Activated CD4-positive, CD25-positive, alpha-beta regulatory T cell (primary cell): ENCODE measurements around the gene AFAP1.

Experiments
- DNase-seq, 4 experiments: peaks; one replicate each; lab custom pipeline; 2025; lab: John Stamatoyannopoulos, UW

Gene AFAP1

GRCh38 chr4:7820031-7820818, 119.4 kb downstream of the AFAP1 start:
- DNase-seq, result no peak

- no peak for DNase-seq
Measured at GRCh38 chr4:7819446-7819845, 120.2 kb downstream of the AFAP1 start.

- no peak for DNase-seq
Measured at GRCh38 chr4:7818399-7818911, 121.2 kb downstream of the AFAP1 start.

- no peak for DNase-seq
Measured at GRCh38 chr4:7817877-7818398, 121.7 kb downstream of the AFAP1 start.

- DNase-seq, result no peak
Measured at GRCh38 chr4:7816771-7817170, 122.9 kb downstream of the AFAP1 start.

GRCh38 chr4:7815981-7816380, 123.7 kb downstream of the AFAP1 start:
- DNase-seq, result no peak

DNA sequence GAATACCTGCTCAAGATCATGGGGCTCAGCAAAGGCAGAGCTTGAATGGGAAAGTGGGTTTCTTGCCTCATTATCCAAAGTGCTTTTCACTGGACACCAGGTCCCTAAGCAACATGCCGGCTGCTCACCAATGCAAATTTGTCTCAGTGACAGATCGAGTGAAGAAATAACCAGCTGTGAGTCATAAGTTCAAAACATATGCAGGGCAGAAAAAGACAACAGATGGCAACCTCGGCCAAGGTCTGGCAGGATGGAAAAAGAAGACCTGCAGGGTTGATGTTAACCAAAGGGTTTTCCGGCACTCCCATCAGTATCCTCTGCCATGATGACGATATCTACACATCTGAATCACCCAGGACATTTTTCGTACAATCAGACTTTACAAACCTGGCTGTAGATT, 124.1 kb downstream of the AFAP1 start:
- no peak for DNase-seq

DNA sequence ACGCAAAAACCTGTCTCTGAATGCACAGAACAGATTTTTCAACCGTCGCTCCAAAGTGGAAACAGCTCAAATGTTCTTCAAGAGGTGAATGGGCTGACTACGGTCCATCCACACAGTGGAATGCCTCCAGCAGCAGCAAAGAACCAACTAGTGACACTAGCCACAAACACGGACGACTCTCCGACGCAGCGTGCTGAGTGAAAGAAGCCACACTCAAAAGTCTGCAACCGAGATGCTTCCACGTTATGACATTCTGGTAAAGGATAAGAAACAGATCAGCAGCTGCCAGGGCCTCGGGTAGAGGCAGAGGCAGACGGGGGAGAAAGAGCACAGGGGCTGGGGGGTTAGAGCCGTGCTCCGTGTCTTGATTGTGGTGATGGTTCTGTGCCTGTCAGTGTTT, 125.2 kb downstream of the AFAP1 start:
- no peak for DNase-seq

- no peak for DNase-seq
Measured at GRCh38 chr4:7813674-7814073, 126.0 kb downstream of the AFAP1 start.

- no peak for DNase-seq
Measured at GRCh38 chr4:7812921-7813320, 126.7 kb downstream of the AFAP1 start.

DNA sequence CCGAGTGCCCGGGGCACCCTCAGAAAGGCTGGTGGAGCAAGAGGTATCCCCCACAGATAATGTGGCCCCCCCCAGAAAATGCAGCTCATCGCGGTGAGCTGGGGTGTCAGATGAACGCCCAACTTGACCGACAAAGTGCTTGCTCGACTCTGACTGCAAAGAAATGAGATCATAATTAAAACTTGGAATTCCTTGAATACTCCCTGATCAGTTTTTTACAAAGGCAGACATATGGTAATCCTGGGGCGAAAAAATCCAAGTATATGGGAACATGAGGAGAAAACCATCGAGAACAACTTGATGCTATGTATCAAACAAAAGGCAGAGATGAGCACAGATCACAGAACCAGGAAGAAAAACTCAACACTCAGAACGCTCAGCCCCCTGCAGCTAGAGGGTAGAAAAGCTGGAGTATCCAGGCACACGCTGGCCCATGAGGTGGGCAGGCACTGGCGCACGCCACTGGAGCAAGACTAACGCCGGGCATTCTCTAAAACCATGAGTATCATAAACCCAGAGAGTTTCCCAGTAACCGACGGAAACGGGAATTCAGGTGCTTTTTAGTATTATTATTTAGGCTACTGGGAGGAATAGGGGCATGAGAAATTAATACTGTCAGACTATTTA, 127.3 kb downstream of the AFAP1 start:
- no peak for DNase-seq

GRCh38 chr4:7811536-7812191, 128.0 kb downstream of the AFAP1 start:
- DNase-seq, result no peak

DNA sequence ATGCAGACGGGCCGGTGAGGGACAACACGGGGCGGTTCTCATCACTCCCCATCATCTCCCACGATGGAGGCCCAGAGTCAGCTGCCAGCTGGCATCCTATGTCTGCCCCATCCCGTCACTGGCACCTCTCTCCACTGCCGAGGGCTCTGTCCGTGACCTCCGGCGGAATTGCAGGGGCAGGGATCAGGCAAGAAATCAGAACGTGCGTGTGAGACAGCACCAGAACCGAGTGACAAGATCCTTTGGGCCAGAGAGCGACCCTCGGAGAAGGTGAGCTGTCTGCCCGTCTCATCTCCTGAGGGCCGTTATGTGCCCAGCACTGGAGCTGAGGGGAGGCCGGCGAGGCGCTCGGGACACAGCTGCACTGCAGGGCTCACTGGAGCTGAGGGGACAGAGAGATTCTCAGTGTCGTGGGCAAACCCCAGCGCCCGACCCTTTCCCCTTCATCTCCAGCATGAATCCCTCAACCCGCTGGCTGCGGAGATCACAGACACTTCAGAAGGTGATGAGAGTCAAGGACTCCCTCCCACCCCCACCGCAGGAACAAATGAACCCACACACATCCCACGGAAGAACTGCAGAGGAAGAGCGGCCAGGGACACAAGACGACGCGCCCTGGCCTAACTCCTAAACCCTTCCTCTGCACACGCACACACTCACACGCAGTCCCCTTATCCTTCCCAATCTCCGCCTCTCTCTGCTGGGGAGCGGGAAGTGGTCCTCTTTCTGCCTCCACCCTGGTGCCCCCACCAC, 128.7 kb downstream of the AFAP1 start:
- no peak for DNase-seq

DNA sequence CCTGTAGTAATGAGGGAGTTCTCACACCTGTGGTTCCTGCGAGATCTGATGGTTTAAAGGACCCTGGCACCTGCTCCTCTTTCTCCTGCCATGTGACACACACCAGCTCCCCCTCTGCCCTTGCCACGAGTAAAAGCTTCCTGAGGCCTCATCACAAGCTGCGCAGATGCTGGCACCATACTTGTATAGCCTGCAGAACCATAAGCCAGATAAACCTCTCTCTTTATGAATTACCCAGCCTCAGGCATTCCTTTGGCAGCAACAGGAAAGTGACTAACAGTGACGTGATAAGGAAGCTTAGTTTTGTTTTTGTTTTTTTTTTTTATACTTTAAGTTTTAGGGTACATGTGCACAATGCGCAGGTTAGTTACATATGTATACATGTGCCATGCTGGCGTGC, 130.9 kb downstream of the AFAP1 start:
- DNase-seq, result no peak

GRCh38 chr4:7808181-7808580, 131.5 kb downstream of the AFAP1 start:
- no peak for DNase-seq

- no peak for DNase-seq
Measured at GRCh38 chr4:7807351-7807921, 132.2 kb downstream of the AFAP1 start.

- no peak for DNase-seq
Measured at GRCh38 chr4:7806338-7807090, 133.1 kb downstream of the AFAP1 start.

DNA sequence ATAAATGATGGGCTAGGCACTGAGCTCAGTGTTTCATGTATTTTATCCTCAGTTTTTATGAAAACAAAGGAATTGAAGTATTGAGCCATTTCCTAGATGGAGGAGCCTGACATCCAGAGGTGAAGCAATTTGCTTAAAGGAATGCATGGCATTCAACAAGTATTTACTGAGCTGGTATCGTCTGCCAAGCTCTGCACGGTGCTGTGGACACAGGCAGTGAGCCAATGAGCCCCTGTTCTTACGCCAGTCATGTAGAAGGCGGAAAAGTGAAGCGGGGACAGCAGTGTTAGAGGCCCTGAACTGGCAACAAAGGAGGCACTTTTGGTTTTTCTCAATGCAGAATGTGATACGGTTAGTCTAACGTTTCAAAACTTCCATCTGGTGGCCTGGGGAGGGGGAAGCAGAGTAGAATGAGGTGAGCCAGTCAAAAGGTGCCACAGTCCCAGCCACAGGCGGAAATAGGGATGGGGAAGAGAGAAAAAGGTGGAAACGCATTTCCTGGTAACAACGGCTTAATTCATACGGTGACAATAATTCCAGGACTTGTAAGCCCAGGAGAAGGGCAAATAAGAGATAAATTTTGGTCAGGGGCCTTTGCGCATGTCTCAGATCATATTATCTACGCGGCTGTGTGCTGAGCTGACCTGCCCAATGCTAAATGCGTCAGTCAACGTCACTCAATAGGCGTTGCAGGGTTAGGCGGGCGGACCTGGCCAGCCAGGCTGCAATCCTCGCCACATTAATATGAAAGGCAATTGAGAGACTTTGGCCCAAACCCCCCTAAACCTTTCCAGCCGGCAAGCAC, 133.9 kb downstream of the AFAP1 start:
- no peak for DNase-seq

- DNase-seq, result no peak
Measured at GRCh38 chr4:7804756-7805385, 134.8 kb downstream of the AFAP1 start.
